ENCODE measurements around the gene SNX4.
"Not testable (repeated sequence)": the region's sequence is repeated elsewhere in the genome, so short reads cannot be mapped to it uniquely, and the experiment has no call there.

The SNX4 gene

DNA sequence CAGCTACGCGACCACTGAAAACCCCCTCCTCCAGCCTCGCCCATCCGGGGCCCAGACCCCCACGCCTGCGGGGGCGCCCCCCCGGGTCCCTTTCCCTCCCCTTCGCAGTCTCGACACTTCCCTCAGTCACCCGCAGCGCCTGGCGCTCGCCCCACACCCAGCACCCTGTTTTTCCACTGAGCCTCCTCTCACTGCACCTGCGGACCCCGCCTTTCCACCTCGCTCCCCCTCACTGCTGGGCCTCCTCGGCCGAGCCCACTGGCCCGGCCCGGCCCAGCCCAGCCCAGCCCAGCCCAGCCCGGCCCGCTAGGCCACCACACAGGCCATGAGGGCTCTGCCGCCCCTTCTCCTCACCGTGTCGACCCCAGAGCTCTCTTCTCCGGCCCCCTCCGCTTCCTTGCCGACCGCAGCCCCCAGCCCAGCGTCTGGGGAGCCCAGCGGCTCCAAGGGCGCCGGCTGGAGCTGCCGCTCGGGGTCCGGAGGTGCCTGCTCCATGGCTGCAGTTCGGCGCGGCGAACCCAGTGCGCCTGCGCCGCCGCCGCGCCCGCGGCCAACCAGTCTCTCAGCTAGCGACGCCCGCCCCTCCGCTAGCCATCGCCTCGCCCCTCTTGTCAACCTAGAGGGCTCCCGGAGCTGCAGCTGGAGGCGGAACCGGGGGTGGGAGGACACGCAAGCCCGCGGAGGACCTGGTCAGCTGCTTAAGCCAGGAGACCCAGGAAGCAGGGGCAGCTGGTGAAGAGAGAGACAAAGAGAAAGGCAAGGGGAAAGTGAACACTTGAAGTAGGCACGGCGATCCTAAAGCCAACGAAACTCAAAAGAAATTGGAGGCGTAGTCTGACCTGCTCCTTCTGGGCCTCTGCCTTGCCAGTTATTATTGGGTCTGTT is at the start of gene SNX4:
SNX4 (minus strand) TSS at position 525 of the 885 bp plus-strand sequence; CDS start at position 495, 30 bp downstream.
- DNase-seq (ENCODE audit: low read depth), result peak; percentile 79

DNA sequence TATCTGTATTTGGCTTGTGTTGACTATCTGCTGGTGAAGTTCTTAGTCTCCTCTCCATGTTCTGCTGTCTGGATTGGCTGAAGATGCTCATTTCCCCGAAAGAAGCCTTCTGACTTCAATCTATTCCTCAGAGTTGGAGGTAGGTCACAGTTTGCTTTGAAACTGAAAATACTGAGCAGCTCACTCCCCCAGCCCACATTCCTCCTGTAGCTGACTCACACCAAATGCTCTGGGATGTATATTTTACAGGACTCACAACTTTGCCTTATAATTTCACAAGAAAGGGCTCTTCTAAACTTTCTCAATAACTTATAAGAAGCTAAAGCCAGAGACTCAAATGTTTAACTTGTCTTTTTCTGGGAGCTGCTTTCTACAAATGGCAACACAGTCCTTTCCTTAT is 36.3 kb upstream of the SNX4 start:
- no peak for DNase-seq (ENCODE audit: low read depth)

DNA sequence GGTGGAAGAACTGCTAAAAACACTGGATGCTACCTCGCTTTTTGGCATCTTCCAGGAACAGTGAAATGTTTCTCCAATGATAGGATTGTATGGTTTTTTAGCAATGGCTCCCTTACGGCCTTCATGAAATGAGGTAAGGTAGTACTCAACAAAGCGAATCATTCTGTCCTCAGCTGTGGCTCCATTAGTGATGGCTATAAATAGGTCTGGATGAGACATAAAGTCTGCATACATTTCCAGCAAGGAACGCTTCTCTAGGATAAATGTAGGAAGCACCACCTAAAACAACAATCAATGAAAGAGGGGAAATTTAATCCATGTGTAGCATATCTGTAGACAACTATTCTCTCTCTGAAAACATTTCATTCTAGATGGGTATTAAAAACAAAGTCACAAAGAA is 32.4 kb upstream of the SNX4 start:
- no peak for DNase-seq (ENCODE audit: low read depth)

DNA sequence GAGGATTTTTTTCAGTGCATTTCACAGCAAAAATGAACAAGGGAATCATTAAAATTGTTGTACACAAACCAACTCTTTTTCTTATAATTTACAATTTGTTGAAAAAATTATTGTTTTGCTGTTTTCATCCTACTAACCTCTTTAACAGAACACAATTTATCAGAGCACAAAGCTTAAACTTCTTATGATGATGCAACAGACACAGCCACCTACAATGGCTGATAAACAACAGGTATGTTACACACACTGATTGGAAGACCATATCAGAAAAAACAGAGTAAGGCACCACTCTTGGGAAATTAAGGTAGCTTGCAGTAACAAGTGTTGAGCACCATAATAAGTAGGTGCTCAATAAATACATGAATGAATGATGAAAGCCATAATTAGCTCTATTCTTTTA is 8.9 kb upstream of the SNX4 start:
- DNase-seq (ENCODE audit: low read depth), result no peak

DNA sequence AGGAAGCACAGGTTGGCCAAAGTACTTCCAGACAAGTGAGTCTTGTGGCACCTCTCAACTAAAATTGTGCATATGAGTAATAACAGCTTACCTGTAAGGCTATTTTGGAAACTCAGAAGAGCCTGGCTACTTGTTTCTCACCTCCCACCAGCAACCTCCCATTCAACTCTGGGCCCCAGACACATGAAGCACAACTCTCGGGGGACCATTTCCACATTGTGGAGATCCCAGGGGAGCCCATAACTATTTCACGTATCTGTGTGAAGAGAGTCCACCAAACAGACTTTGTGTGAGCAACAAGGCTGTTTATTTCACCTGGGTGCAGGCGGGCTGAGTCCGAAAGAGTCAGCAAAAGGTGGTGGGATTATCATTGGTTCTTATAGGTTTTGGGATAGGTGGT is 5.2 kb upstream of the SNX4 start:
- no peak for DNase-seq (ENCODE audit: low read depth)

DNA sequence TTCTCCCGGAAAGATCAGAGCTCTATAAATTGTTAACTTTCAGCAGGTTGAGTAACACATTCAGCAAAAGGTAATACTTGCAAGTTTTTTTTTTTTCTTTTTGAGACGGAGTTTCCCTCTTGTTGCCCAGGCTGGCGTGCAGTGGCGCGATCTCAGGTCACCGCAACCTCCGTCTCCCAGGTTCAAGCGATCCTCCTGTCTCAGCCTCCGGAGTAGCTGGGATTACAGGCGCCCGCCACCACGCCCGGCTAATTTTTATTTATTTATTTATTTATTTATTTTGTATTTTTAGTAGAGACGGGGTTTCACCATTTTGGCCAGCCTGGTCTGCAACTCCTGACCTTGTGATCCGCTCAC is 539 bp upstream of the SNX4 start:
- DNase-seq (ENCODE audit: low read depth), result not testable (repeated sequence)

DNA sequence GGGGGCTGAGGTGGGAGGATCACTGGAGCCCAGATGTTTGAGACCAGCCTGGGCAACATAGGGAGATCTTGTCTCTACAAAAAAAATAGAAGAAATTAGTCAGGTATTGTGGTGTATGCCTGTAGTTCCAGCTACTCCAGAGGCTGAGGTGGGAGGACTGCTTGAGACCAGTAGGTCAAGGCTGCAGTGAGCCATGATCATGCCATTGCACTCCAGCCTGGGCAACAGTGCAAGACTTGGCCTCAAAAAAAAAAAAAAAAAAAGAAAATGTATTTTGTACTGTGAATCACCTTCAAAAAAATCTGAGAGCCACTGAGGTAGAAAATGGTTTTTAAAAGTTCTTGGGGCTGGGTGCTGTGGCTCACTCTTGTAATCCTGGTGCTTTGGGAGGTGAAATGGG is 4.6 kb downstream of the SNX4 start:
- DNase-seq (ENCODE audit: low read depth), result no peak

DNA sequence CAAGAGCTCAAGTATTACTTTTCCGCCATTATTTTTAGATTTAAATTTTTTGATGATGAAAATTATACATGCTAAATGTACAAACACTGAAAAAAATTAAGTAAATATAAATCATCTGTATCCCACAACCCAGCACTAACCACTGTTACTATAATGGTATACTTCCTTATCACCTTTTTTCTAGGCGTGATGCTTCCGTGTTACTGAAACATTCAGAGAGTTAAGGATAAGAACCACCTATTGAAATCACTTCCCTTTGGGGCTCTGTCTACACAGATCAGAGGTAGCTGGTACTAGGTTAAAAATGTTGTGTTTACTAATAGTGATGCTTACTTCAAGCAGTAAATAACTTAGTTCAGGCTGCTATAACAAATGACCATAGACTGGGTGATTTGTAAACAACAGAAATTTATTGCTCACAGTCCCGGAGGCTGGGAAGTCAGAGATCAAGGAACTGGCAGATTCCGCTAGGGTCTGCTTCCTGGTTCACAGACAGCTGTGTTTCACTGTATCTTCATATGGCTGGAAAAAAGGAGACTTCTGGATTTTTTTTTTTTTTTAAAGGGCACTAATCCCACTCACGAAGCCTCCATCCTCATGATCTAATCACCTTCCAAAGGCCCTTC is 6.4 kb downstream of the SNX4 start:
- DNase-seq (ENCODE audit: low read depth), result no peak

DNA sequence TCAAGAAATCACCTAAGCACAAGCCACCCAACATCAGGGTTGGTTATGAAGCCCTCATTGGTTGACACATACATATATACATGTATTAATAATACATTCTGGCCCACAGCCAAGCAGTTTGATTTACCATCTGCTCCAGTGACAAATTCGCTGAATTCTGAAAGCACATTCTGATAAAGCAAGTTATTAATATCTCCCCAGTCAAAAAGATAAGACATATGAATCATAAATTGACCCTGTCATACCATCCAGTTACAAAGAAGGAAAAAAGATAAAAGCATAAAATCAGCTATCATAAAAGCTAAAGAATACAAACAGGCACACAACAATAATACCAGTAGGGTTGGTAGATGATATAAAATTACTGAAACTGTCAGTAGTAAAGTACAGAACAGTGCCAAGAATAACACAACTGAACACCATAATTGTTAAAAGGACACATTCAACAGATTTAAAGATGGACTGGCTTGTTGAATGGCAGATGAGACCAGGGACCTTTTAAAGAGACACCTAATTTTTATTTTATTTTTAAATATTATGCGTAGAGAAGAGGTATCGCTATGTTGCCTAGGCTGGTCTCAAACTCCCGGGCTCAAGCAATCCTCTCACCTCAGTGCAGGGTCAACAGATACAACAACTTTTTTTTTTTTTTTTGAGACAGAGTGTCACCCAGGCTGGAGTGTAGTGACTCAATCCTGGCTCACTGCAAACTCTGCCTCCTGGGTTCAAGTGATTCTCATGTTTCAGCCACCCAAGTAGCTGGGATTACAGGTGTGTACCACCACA is 7.7 kb downstream of the SNX4 start:
- peak; percentile 44 for DNase-seq (ENCODE audit: low read depth)

DNA sequence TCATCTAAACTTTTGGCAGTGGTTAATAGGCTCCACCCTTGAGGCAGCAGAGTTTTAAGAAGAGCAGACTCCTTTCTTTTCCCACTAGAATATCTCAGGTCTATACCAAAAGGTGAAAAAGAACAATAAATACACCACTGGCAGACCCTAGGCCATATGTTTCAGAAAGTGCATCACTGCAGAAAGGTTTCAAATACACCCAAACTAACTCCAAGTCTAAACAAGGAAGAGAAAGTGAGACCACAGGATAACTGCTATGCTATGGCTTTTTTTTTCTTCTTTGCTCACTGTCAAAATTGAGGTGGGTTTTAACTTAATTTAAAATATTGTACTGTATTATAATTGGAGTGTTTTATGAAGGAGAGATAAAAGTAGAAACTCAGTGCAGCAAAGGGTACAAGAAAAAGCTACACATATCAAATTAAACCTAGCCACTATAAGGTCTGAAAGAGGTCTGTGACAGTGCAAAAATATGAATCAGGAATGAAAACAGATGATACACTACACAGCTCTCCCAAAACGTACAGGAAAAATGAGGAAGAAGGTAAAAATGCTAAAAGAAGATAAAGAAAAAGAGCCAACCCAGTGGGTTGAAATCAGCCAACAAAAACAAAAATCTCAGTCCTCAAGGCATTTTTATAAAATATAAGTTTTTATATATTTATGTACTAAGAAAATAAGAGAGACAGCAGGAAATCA is 8.4 kb downstream of the SNX4 start:
- DNase-seq (ENCODE audit: low read depth), result no peak

DNA sequence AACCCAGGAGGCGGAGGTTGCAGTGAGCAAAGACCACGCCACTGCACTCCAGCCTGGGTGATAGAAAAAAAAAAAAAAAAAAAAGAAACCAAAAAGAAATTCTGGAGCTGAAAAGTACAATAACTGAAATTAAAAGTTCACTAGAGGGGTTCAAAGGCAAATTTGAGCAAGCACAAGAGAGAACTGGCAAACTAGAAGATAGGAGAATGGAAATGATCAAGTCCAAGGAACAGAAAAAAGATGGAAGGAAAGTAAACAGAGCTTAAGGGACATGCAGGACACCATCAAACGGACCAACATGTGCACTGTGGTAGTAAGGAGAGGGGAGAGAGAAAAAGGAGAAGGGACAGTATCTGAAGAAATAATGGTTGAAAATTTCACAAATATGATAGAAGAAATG is 12.9 kb downstream of the SNX4 start:
- DNase-seq (ENCODE audit: low read depth), result no peak

DNA sequence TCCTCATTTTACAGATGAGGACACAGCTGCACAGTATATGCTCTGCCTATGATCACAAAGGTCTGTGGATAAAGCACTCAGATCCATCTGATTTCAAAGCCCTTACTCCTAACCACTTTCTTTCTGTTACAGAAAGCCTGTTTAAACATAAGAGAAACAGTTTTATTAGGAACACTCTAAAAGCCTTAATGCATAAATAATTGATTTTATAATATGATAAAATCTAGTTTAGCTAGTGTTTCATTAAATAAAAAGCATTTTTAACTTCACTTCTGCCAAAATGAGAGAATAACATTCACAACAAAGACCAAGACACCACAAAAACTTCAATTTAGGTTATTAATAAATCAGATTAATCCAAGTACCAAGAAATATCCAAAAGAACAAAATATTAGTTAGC is 21.4 kb downstream of the SNX4 start:
- DNase-seq (ENCODE audit: low read depth), result no peak

DNA sequence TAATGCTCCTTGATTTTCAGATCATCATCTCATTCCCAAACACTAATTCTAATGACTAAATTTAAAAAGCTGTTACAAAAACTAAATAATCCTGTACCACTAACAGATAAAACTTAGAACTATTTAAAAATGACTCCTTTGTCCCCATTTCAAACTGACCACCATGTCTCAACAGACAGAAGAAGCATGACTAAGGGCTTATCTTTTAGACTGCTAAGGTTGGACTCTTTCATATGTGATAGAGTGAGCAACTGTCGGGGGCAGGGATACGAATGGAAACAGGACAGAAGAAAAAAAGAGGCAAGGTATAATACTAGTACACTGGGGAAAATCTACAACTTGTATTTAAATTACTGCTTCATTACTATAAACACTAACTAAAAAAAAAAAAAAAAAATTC is 23.3 kb downstream of the SNX4 start:
- DNase-seq (ENCODE audit: low read depth), result no peak

DNA sequence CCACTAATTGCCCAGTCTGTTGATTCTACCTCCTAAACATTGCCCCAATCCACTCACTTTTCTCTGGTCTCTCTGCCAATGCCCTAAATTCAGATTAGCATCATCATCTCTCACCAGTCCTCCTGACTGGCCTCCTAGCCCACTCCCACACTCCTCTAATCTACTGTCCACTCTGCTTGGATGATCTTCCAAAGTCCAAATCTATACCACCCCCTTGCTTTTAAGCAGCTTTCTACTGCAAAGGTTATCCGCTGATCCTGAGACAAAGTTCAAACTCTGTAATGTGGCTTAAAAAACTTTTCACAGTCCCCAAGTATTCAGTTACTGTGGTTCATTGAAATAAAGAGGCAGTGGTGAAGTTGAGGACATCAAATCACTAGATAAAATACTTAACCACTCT is 37.6 kb downstream of the SNX4 start:
- DNase-seq (ENCODE audit: low read depth), result no peak

DNA sequence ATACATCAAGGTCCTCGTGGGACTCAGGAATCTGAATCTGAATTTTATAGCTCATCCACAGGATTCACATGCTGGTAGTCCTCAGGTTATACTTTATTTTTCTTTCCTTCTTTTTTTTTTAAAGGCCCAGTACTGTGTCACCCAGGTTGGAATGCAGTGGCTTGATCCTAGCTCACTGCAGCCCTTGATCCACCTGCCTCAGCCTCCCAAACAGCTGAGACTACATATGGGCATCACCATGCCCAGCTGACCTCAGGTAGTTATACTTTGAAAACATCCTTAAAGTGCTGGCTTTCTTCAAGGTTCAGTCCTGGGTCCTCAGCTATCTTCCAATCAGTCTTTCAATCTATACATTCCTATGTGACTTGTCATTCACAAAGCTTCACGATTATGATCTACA is 38.2 kb downstream of the SNX4 start:
- no peak for DNase-seq (ENCODE audit: low read depth)

DNA sequence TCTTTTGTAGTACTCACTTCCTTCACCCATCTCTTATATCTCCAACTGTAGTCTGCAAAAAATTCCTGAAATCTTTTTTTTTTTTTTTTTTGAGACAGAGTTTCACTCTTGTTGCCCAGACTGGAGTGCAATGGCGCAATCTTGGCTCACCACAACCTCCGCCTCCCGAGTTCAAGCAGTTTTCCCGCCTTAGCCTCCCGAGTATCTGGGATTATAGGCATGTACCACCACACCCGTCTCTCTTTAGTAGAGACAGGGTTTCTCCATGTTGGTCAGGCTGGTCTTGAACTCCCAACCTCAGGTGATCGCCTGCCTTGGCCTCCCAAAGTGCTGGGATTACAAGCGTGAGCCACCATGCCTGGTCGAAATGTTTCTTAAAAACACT is 38.6 kb downstream of the SNX4 start:
- not testable (repeated sequence) for DNase-seq (ENCODE audit: low read depth)

DNA sequence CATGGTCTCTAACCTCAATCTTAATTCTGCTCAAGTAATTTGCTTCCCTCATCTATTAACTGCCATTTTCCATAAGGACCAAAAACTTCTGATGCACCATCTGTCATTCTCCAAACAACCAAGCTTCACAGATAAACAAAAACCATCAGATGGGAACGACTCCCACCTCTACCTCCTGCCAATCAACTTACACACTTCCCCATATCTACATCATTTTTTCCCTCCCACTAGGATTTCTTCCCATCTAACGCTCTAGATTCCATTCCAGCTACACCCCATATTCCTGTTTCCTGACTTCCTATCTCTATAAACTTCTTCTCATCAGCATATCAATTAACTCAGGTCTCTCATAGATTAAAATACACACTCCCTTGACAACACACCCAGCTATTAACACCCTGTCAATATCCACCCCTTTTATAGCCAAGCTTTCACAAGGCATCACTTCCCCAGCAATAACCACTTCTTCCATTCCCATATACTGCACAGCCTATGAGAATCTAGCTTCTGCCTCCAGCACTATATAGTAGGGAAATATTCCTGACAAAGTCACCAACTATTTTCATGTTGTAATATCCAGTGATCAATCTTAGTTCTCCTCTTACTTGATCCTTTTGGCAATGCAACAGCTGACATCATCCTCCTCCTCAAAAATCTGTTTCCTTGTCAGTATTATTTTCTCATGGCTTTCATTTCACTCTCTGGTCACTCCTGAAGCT is 39.2 kb downstream of the SNX4 start:
- DNase-seq (ENCODE audit: low read depth), result no peak

DNA sequence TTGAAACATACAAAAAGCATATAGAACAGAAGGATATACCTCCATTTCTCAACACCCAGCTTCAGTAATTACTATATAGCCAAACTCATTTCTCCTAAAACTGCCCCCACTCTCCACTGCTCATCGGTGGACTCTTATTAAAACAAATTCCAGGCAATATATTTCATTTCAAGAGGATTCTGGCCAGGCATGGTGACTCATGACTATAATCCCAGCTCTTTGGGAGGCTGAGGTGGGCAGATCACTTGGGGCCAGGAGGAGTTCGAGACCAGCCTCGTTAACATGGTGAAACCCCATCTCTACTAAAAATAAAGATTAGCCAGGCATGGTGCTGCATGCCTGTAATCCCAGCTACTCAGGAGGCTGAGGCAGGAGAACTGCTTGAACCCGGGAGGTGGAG is 40.9 kb downstream of the SNX4 start:
- DNase-seq (ENCODE audit: low read depth), result no peak

DNA sequence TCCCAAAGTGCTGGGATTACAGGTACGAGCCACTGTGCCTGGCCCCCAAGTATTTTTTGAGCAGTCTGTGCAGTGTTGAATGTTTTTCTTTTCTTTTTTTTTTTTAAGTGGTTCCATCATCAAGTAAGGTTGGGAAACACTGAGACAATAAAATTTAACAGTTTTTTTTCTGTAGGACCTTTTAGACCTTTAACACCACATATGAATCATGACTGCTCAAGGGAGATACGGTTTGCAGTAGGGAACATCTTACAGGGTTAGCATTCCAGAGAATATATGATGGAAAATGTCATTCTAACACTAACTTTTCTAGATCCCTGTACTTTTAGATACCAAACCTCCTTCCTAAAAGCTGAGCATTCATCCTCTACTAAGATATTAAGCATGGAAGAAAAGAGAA is 41.7 kb downstream of the SNX4 start:
- no peak for DNase-seq (ENCODE audit: low read depth)

DNA sequence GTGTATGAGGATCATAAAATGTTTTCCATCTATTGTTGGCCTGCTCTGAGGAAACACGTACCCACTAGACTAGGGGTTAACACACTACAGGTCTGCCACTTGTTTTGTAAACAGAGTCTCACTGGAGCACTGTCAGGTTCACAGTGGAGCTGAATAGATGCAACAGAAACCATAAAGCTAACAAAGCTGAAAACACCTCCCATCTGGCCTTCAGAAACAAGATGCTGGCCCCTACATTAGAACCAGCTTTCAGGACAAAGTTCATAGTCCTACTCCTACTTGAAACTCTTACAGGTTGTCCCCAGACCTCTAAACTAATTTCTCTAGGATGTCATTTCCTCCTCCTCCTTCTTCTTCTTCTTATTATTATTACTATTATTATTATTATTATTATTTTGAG is 42.3 kb downstream of the SNX4 start:
- DNase-seq (ENCODE audit: low read depth), result no peak

DNA sequence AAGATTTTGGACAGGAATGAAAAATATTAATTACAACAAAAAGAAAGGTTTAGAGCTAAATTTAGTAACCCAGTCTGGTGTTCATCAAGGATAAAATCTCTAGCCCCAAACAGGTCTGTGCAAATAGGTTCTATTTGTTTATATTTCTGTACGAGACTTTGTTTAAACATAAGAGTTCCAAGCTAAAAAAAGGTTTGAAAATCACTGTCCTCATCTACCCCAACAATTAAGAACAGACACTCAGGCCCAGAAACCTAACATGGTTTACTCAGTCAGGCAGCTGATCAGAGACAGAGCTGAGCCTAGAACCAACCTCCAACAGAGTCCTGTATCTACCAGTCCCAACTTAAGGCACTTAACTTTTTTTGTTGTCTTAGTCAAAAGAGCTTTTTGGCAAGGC is 49.3 kb downstream of the SNX4 start:
- no peak for DNase-seq (ENCODE audit: low read depth)
